Hepatocyte (in vitro differentiated cells): ENCODE measurements around the gene HEMK1. TPM values are rescaled to one million over a fixed set of nuclear protein-coding genes. Genes with fewer than 3 reads are reported as not detected.

Source experiments
- DNase-seq: peaks from one replicate; pipeline ENCODE4 v3.0.0-alpha.2; 2016; ENCODE audit warnings: low spot score
- H2AFZ ChIP-seq: fragments of 200-600 bp; sonication (generic); 2 replicates; pipeline ENCODE4 v1.6.0; 2016; ENCODE audit warnings: antibody characterized with exemption, mild to moderate bottlenecking
- H3K27ac ChIP-seq: fragments of 200-600 bp; sonication (generic); 2 replicates; pipeline ENCODE4 v1.5.1; 2016; ENCODE audit warnings: mild to moderate bottlenecking
- H3K27me3 ChIP-seq: fragments of 200-600 bp; sonication (generic); 2 replicates; pipeline ENCODE4 v1.6.1; 2016
- H3K36me3 ChIP-seq: fragments of 200-600 bp; sonication (generic); replicated peaks from 2 replicates; pipeline ENCODE4 v1.5.1; 2016; ENCODE audit warnings: low read depth; ENCODE audit not compliant: insufficient read depth
- H3K4me1 ChIP-seq: fragments of 200-600 bp; sonication (generic); 2 replicates; pipeline ENCODE4 v1.5.1; 2016; ENCODE audit warnings: mild to moderate bottlenecking, moderate library complexity; ENCODE audit not compliant: insufficient read depth
- H3K4me2 ChIP-seq: fragments of 200-600 bp; sonication (generic); 2 replicates; pipeline ENCODE4 v1.6.0; 2016
- H3K4me3 ChIP-seq: fragments of 200-600 bp; sonication (generic); 2 replicates; pipeline ENCODE4 v1.5.1; 2016; ENCODE audit warnings: mild to moderate bottlenecking
- H3K79me2 ChIP-seq: fragments of 200-600 bp; sonication (generic); 2 replicates; pipeline ENCODE4 v1.6.0; 2017; ENCODE audit warnings: mild to moderate bottlenecking
- H3K9me2 ChIP-seq: fragments of 200-600 bp; sonication (generic); replicated peaks from 2 replicates; pipeline ENCODE4 v1.6.0; 2017; ENCODE audit warnings: mild to moderate bottlenecking; ENCODE audit not compliant: insufficient read depth
- H3K9me3 ChIP-seq: fragments of 200-600 bp; sonication (generic); 2 replicates; pipeline ENCODE4 v1.5.1; 2016; ENCODE audit warnings: low read depth, mild to moderate bottlenecking
- H4K20me1 ChIP-seq: fragments of 200-600 bp; sonication (generic); 2 replicates; pipeline ENCODE4 v1.6.0; 2016; ENCODE audit warnings: mild to moderate bottlenecking; ENCODE audit not compliant: insufficient read depth, poor library complexity, severe bottlenecking
- EZH2 ChIP-seq: fragments of 200-600 bp; sonication (generic); IDR thresholded peaks from 2 replicates; pipeline ENCODE4 v1.6.1; 2016; ENCODE audit warnings: antibody characterized with exemption, mild to moderate bottlenecking, borderline replicate concordance
- EZH2phosphoT487 ChIP-seq: fragments of 200-600 bp; sonication (generic); IDR thresholded peaks from one replicate; pipeline ENCODE4 v1.6.1; 2018; ENCODE audit warnings: antibody characterized with exemption, mild to moderate bottlenecking, low read depth, moderate library complexity; ENCODE audit not compliant: unreplicated experiment, severe bottlenecking
- WGBS: methylation state at CpG from one replicate; pipeline ENCODE4 v1.1.6; 2016; ENCODE audit warnings: low lambda C conversion rate; ENCODE audit errors: missing lambda C conversion rate; 5-methylcytosine and 5-hydroxymethylcytosine counted together
- polyA plus RNA-seq: library from polyadenylated mRNA; unstranded; fragments of >200 nt; fragmentation: Nextera tagmentation; extraction: Ambion mirVana; gene quantifications from 2 replicates; pipeline ENCODE4 v1.2.1, GENCODE V29; 2016
- total RNA-seq: library from RNA; depleted of rRNA; stranded (reverse); fragments of >200 nt; gene quantifications from 2 replicates; pipeline ENCODE4 v1.2.3, GENCODE V29; 2014
- TF ChIP-seq, protein P1 (sequence below): fragments of 200-600 bp; sonication (generic); IDR thresholded peaks from 2 replicates; pipeline ENCODE4 v1.5.1; 2016; ENCODE audit warnings: antibody characterized with exemption, mild to moderate bottlenecking; ENCODE audit not compliant: poor library complexity

The HEMK1 gene
- total and polyA plus RNA-seq, 2 experiments from 2014 or later = 18.6 to 27.2 TPM

DNA sequence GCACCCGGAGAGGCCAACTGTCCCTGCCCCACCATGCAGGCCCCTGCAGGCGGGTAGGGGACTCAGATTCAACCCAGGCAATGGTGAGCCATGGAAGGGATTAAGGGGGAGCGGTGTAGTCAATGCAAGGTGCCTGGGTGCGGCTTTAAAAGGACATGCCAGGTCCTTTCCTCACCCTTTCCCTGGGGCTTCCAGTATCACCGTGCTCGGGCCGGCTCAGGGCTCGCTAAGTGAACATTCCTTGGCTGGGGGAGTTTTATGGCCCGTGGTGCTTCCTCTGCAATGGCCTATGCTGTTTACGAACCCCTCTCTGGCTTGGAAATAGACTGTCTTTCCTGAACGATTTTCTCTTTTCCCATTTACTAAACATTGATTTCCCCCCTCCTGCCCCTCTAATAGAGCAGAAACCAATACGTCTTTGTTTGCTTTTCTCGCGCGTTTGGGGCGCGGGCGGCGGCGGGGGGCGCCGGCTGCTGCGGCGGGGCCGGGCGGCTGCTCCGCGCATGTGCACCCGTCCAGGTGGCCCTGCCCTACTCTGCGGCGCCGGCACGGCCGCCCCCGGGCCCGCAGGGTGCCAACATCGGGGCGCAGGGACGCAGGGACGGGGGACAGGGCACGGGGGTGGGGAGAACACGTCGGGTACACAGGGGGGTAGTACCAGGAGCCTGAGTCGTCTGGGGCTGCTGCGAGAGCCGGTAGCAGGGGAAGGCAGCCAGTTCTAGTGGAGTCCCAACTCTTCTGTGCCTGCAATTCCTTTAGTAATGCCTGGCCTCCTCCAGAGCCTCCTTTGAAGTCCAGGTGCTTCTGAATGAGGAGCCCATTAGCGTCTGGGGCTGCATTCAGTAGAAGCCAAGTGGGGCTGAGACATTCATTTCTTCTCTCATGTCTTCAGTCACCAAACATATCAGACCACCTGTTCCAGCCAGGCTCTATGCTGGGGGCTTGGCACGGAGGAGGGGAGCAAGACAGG lies 39.0 kb upstream of the HEMK1 start:
- Histone ChIP-seq H3K27me3 (peaks cover 20% of the 10 kb centered on the region), H2AFZ (peak overlapping the region; percentile 49), H3K4me3 (no peak overlapping the region), H3K4me2 (peak overlapping the region; percentile 72), H3K27ac (no peak overlapping the region), H3K9me3 (no peaks in the 10 kb centered on the region), H4K20me1 (no peaks in the 10 kb centered on the region), H3K79me2 (no peaks in the 10 kb centered on the region), H3K36me3 (no peaks in the 10 kb centered on the region), H3K9me2 (no peaks in the 10 kb centered on the region), H3K4me1 (peaks cover 4% of the 10 kb centered on the region)
- peak; percentile 31 for DNase-seq
- TF ChIP-seq EZH2 (no peak), EZH2phosphoT487 (no peak)
- TF ChIP-seq, protein P1, sequence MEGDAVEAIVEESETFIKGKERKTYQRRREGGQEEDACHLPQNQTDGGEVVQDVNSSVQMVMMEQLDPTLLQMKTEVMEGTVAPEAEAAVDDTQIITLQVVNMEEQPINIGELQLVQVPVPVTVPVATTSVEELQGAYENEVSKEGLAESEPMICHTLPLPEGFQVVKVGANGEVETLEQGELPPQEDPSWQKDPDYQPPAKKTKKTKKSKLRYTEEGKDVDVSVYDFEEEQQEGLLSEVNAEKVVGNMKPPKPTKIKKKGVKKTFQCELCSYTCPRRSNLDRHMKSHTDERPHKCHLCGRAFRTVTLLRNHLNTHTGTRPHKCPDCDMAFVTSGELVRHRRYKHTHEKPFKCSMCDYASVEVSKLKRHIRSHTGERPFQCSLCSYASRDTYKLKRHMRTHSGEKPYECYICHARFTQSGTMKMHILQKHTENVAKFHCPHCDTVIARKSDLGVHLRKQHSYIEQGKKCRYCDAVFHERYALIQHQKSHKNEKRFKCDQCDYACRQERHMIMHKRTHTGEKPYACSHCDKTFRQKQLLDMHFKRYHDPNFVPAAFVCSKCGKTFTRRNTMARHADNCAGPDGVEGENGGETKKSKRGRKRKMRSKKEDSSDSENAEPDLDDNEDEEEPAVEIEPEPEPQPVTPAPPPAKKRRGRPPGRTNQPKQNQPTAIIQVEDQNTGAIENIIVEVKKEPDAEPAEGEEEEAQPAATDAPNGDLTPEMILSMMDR = no peak
- WGBS = 22% methylated on average over 30 of the region's 48 CpGs

GRCh38 chr3:50531201-50531600 lies 38.1 kb upstream of the HEMK1 start:
- no peak overlapping the region for H3K27ac ChIP-seq
- TF ChIP-seq EZH2phosphoT487 = no peak
- no peak for TF ChIP-seq EZH2
- TF ChIP-seq, protein P1 = no peak
- H3K79me2 ChIP-seq = no peaks in the 10 kb centered on the region
- no peak for DNase-seq
- H3K36me3 ChIP-seq = no peaks in the 10 kb centered on the region
- H3K9me3 ChIP-seq = no peaks in the 10 kb centered on the region
- WGBS = 90% methylated on average over 4 of the region's 4 CpGs
- H2AFZ ChIP-seq = no peak overlapping the region
- no peaks in the 10 kb centered on the region for H4K20me1 ChIP-seq
- peaks cover 20% of the 10 kb centered on the region for H3K27me3 ChIP-seq
- no peak overlapping the region for H3K4me3 ChIP-seq
- H3K4me2 ChIP-seq = no peak overlapping the region
- no peaks in the 10 kb centered on the region for H3K9me2 ChIP-seq
- peaks cover 4% of the 10 kb centered on the region for H3K4me1 ChIP-seq

DNA sequence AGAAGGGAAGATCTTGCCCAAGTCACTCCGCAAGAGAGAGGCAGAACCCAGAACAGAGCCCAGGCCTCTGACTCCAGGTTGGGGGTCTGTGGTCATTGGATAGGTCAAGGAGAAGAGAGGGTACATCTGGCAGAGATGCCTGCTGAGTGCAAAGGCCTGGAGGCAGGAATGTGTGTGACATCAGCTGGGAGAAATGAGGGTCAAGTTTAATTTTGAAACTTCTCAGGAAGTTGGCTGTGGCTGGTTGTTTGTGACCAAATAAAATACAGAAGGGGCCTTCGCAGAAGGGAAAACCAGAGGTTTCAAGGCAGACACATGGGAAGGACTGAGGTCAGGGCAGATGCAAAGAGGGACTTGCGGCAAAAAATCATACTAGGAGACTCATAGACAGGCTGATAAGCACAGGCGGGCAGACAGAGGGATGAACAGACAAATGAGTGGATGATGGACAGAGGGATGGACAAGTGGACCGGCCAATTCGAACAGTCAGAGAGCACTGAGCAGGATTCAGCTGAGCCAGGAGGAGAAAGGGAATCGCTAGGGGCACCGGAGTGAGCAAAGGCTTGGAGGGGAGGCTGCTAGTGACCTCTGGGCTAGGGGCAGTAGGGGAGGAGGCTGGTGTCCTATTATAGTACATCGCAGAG lies 37.1 kb upstream of the HEMK1 start:
- peaks cover 20% of the 10 kb centered on the region for H3K27me3 ChIP-seq
- no peaks in the 10 kb centered on the region for H3K9me2 ChIP-seq
- no peak for DNase-seq
- no peaks in the 10 kb centered on the region for H3K36me3 ChIP-seq
- no peak for TF ChIP-seq EZH2
- no peak for TF ChIP-seq EZH2phosphoT487
- TF ChIP-seq, protein P1 = no peak
- no peaks in the 10 kb centered on the region for H4K20me1 ChIP-seq
- H3K4me2 ChIP-seq = no peak overlapping the region
- no peak overlapping the region for H2AFZ ChIP-seq
- no peak overlapping the region for H3K4me3 ChIP-seq
- WGBS = 90% methylated on average over 9 of the region's 9 CpGs
- H3K4me1 ChIP-seq = peaks cover 4% of the 10 kb centered on the region
- no peaks in the 10 kb centered on the region for H3K9me3 ChIP-seq
- H3K79me2 ChIP-seq = no peaks in the 10 kb centered on the region
- no peak overlapping the region for H3K27ac ChIP-seq
